BLaER1 treated with 17β-estradiol and CSF1 and Interleukin-3, amounts not matched to agents 10 nM and 100 nM (cell line): ENCODE measurements around the gene ACVRL1.

ENCODE experiments used
- H3K27ac ChIP-seq, 11 experiments: shearing (Covaris generic); formaldehyde crosslinking; 2 replicates each; pipeline ENCODE4 v1.8.1; 2022
- H3K27me3 ChIP-seq, 11 experiments: shearing (Covaris generic); formaldehyde crosslinking; 2 replicates each; pipeline ENCODE4 v1.8.1; 2022
- H3K36me3 ChIP-seq, 11 experiments: shearing (Covaris generic); formaldehyde crosslinking; 2 replicates each; pipeline ENCODE4 v1.8.1; 2022
- H3K4me1 ChIP-seq, 10 experiments: shearing (Covaris generic); formaldehyde crosslinking; 2 replicates each; pipeline ENCODE4 v1.8.1; 2022
- H3K4me2 ChIP-seq, 11 experiments: shearing (Covaris generic); formaldehyde crosslinking; 2 replicates each; pipeline ENCODE4 v1.8.1; 2022
- H3K4me3 ChIP-seq, 10 experiments: shearing (Covaris generic); formaldehyde crosslinking; 2 replicates each; pipeline ENCODE4 v1.8.1; 2022
- H3K9ac ChIP-seq, 11 experiments: shearing (Covaris generic); formaldehyde crosslinking; 2 replicates each; pipeline ENCODE4 v1.8.1; 2022
- H3K9me3 ChIP-seq, 11 experiments: shearing (Covaris generic); formaldehyde crosslinking; replicated peaks in 1 of 11; 2 replicates each; pipeline ENCODE4 v1.8.1; 2022
- H4K20me1 ChIP-seq, 11 experiments: shearing (Covaris generic); formaldehyde crosslinking; 2 replicates each; pipeline ENCODE4 v1.8.1; 2022
- Cebpa-rat ChIP-seq, 11 experiments: shearing (Covaris generic); IDR thresholded peaks; 2 replicates each; pipeline ENCODE4 v1.8.1; 2022

The ACVRL1 gene

DNA sequence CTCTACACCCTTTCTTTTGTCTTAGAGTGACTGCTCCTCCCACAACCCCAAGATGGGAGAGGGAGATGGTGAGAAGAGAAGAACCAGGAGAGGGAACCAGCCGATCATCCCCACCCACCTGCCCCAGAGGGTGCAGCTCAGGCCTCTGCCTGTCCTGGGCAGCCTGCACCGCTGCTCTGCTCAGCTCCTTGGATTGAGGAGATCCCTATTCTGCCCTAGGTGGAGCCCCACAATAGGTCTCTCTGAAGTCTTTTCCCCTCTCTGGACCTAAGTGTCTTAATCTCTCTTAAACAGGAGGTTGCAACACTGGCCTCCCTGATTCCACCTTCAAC is 17.2 kb upstream of the ACVRL1 start:
- Histone ChIP-seq H3K36me3 (peaks cover 0 to 4% (median 2%) of the 10 kb centered on the region in 11 experiments; a peak in 8 of 22 replicates), H3K9me3 (peaks cover 4 to 5% (median 4%) of the 10 kb centered on the region in 11 experiments), H3K4me1 (peaks cover 49 to 94% (median 68%) of the 10 kb centered on the region in 10 experiments), H3K27me3 (no peaks in the 10 kb centered on the region), H3K4me3 (no peak overlapping the region), H3K9ac (peak overlapping the region; percentile 20 to 77 (median 49); a peak in 15 of 22 replicates), H4K20me1 (no peaks in the 10 kb centered on the region), H3K4me2 (peak overlapping the region; percentile 44 to 95 (median 85)), H3K27ac (peak overlapping the region; percentile 7 to 96 (median 91); a peak in 19 of 22 replicates)
- TF ChIP-seq Cebpa-rat (IDR thresholded peaks at IDR 0.05) = no peak

DNA sequence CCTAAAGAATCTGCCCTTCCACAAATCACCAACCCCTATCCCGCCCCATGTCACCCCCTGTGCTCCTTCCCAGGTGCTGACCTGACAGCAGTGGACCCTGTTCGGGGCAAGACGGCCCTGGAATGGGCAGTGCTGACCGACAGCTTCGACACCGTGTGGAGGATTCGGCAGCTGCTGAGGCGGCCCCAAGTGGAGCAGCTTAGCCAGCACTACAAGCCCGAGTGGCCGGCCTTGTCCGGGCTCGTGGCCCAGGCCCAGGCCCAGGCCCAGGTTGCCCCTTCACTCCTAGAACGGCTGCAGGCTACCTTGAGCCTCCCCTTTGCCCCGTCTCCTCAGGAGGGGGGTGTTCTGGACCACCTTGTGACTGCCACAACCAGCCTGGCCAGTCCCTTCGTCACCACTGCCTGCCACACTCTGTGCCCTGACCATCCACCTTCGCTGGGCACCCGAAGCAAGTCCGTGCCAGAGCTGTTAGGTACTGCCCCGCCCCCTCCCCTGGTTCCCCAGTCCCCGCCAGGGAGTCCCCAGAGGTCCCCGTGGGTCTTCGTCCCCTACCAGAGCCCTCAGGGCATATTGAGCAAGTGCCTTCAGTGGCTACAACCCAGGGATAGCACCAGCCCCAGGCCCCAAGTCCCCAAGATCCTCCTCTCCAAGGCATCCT is 16.7 kb upstream of the ACVRL1 start:
- peak overlapping the region in 10 of 11 experiments; percentile 4 to 96 (median 91); a peak in 19 of 22 replicates for H3K27ac ChIP-seq

DNA sequence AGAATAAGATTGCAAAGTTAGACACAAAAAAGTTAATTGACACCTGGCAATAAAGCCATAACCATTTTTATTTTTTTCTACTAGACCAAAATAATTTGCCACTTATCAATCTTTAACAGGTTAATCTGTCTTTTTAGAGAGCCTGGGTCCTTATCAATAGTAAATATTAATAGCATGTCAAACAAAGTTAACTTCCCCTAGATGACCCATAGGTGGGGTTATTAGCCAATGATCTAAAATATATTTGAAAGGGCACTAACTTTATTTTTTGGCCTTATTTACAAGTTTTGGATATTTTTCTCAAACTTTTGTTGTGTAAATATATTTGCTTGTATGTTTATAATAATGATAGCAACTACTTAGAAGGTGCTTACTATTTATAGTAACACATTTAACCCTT is 15.5 kb upstream of the ACVRL1 start:
- Histone ChIP-seq H3K27ac (no peak overlapping the region), H4K20me1 (no peaks in the 10 kb centered on the region), H3K4me3 (no peak overlapping the region), H3K27me3 (no peaks in the 10 kb centered on the region), H3K9ac (no peak overlapping the region), H3K4me1 (peaks cover 31 to 96% (median 64%) of the 10 kb centered on the region in 10 experiments), H3K4me2 (no peak overlapping the region), H3K36me3 (no peaks in the 10 kb centered on the region), H3K9me3 (no peaks in the 10 kb centered on the region)
- no peak for TF ChIP-seq Cebpa-rat (IDR thresholded peaks at IDR 0.05)

More for the DNA sequence above, 16.7 kb upstream of the ACVRL1 start:
- no peak for TF ChIP-seq Cebpa-rat (IDR thresholded peaks at IDR 0.05)
- H3K27me3 ChIP-seq = no peaks in the 10 kb centered on the region
- peak overlapping the region; percentile 13 to 95 (median 85); a peak in 20 of 22 replicates for H3K4me2 ChIP-seq
- H3K9ac ChIP-seq = peak overlapping the region; percentile 23 to 77 (median 50); a peak in 16 of 22 replicates
- H3K4me1 ChIP-seq = peaks cover 43 to 94% (median 67%) of the 10 kb centered on the region in 10 experiments
- H4K20me1 ChIP-seq = no peaks in the 10 kb centered on the region
- H3K36me3 ChIP-seq = no peaks in the 10 kb centered on the region
- no peak overlapping the region for H3K4me3 ChIP-seq
- peaks cover 0 to under 1% (median 0%) of the 10 kb centered on the region in 11 experiments; a peak in 2 of 22 replicates for H3K9me3 ChIP-seq

DNA sequence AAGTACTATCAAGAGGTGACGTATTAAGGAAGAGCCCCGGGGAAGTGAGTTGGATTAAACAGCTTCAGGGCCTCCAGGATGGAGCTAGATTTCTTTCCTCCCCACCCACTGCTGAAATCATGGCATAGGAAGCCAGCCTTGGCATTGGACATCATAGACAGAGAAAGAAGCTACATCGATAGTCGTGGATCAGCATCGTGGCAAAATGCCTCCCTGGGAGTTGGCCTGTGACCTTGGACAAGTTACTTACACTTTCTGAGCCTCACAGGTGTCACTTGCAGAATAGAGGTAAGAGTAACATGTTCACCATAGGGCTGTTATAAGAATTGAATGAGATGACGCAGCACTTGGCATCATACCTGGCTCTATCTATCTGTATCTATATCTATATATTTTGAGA is 13.5 kb upstream of the ACVRL1 start:
- no peak overlapping the region for H3K4me2 ChIP-seq
- TF ChIP-seq Cebpa-rat (IDR thresholded peaks at IDR 0.05) = no peak
- H3K9me3 ChIP-seq = no peaks in the 10 kb centered on the region

DNA sequence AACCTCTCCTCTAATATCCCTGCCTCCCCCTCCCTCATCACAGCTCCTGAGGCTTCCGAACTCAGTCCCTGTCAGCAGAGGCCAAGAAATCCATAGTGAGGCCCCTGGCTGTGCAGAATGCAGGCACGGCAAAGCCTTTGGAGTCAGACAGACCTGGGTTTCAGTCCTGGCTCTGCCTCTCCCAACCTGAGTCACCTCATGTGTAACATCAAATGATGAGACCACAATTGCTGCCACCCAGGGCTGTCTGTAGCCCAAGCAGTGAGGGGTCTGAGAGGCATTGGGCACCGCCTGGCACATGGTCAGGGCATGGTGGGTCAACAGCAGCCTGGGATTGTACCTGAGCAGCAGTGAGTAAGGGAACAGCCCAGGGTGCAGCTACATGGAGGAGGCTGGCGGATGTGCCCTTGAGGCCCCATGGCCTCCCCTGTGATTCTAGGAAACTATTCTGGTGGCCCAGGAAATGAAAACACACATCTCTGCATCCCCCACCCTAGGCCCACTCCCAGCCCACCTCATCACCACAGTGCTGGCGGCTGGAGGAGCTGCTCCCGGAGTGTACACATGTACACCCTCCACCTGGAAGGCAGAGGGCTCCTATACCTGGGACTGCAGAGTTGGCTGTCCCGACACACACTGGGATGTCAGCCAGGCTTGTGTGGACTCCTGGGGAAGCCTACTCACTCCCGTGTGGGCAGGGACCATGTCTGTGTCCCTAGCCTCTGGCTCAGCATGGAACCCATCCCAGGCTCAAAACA is 11.7 kb upstream of the ACVRL1 start:
- Histone ChIP-seq H3K9me3 (no peaks in the 10 kb centered on the region), H3K36me3 (no peaks in the 10 kb centered on the region), H3K27me3 (no peaks in the 10 kb centered on the region), H3K27ac (peak overlapping the region in 7 of 11 experiments; percentile 18 to 47 (median 35); a peak in 11 of 22 replicates), H3K4me1 (peaks cover 16 to 96% (median 53%) of the 10 kb centered on the region in 10 experiments), H4K20me1 (no peaks in the 10 kb centered on the region), H3K9ac (peak overlapping the region in 6 of 11 experiments; percentile 6 to 43 (median 18); a peak in 7 of 22 replicates), H3K4me2 (peak overlapping the region in 5 of 11 experiments; percentile 35 to 64 (median 43); a peak in 10 of 22 replicates), H3K4me3 (no peak overlapping the region)
- no peak for TF ChIP-seq Cebpa-rat (IDR thresholded peaks at IDR 0.05)

More for the DNA sequence above, 13.5 kb upstream of the ACVRL1 start:
- Histone ChIP-seq H3K36me3 (no peaks in the 10 kb centered on the region), H4K20me1 (no peaks in the 10 kb centered on the region), H3K9ac (no peak overlapping the region; a peak in 1 of 22 replicates), H3K4me1 (peaks cover 24 to 96% (median 61%) of the 10 kb centered on the region in 10 experiments), H3K27ac (0 out of 22 replicates have a peak overlapping the region, but pooled peaks of 1 of the 11 experiments have one; percentile 3), H3K4me3 (no peak overlapping the region), H3K27me3 (no peaks in the 10 kb centered on the region)

DNA sequence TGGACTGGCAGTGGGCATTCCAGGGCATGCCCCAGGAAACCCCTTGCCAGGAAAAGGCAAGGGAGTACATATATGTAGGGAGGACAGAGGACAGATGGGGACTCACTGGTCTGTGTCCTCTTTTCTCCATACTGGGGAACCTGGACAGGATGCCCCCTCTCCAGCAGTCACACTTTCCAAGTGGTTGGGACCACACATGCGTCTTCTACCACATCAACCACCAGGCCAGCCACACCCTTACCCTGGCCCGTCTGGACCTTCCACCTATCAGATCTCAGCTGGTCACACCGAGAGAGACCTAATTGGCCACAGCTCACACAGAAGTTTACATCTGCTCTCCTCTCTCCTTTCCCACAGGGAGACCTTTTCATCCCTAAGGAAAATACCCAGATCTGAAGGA is 11.1 kb upstream of the ACVRL1 start:
- H3K9me3 ChIP-seq = no peaks in the 10 kb centered on the region
- no peaks in the 10 kb centered on the region for H3K27me3 ChIP-seq
- TF ChIP-seq Cebpa-rat (IDR thresholded peaks at IDR 0.05) = no peak
- peak overlapping the region in 7 of 11 experiments; percentile 13 to 46 (median 30); a peak in 7 of 22 replicates for H3K27ac ChIP-seq
- H3K4me2 ChIP-seq = peak overlapping the region in 5 of 11 experiments; percentile 35 to 64 (median 43); a peak in 8 of 22 replicates
- H3K36me3 ChIP-seq = no peaks in the 10 kb centered on the region
- peaks cover 13 to 96% (median 49%) of the 10 kb centered on the region in 10 experiments for H3K4me1 ChIP-seq
- H3K4me3 ChIP-seq = no peak overlapping the region
- H4K20me1 ChIP-seq = no peaks in the 10 kb centered on the region
- no peak overlapping the region for H3K9ac ChIP-seq

DNA sequence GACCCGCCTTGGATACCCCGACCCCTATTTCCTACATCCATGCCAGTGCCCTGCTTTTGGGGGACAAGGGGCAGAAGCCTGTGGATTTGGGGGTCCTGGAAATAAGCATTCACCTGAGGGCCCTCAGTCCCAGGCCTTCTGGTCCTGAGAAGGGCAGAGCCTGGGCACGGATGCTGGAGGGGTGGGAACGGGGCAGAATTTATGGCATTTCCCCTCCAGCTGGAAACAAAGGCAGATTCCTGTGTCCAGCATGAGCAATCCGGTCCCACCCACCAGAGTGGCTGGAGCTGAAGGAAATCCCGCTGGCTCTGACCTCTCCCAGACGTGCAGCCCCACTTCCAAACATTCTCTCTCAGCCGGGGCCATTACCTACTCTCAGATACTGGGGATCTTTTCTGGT is 10.1 kb upstream of the ACVRL1 start:
- no peak overlapping the region for H3K4me3 ChIP-seq
- H3K27me3 ChIP-seq = no peaks in the 10 kb centered on the region
- no peak for TF ChIP-seq Cebpa-rat (IDR thresholded peaks at IDR 0.05)
- no peaks in the 10 kb centered on the region for H4K20me1 ChIP-seq
- no peaks in the 10 kb centered on the region for H3K9me3 ChIP-seq
- peak overlapping the region in 2 of 11 experiments; percentile 12 to 46; a peak in 2 of 22 replicates for H3K27ac ChIP-seq
- H3K36me3 ChIP-seq = no peaks in the 10 kb centered on the region
- H3K4me1 ChIP-seq = peaks cover 12 to 94% (median 48%) of the 10 kb centered on the region in 10 experiments
- peak overlapping the region in 5 of 11 experiments; percentile 33 to 82 (median 46); a peak in 8 of 22 replicates for H3K4me2 ChIP-seq
- H3K9ac ChIP-seq = no peak overlapping the region

DNA sequence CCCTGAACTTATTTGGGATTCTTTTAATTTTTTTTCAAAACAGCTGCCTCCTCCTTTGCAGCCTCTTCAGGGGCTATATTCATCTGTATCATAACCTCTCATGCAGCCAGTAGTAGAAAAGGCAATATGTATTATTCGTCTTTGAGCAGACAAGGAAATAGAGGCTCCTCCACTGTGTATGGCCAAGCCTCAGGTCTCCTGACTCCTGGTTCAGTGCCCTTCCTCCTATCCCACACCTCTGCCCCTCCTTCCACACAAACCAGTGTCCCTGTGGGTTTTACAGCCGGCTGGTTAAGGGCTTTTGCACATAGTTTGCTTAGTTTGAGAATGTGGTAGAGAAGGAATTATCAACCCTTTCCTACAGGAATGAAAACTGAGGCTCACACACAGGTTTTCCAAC is 8.8 kb upstream of the ACVRL1 start:
- Histone ChIP-seq H3K4me2 (peak overlapping the region; percentile 49 to 86 (median 74)), H3K4me3 (no peak overlapping the region; a peak in 1 of 20 replicates), H3K9ac (peak overlapping the region in 4 of 11 experiments; percentile 11 to 28 (median 16); a peak in 3 of 22 replicates), H3K36me3 (no peaks in the 10 kb centered on the region), H3K4me1 (peaks cover 12 to 85% (median 43%) of the 10 kb centered on the region in 10 experiments), H3K9me3 (no peaks in the 10 kb centered on the region), H3K27ac (peak overlapping the region in 5 of 11 experiments; percentile 21 to 66 (median 34); a peak in 8 of 22 replicates), H3K27me3 (no peaks in the 10 kb centered on the region), H4K20me1 (no peaks in the 10 kb centered on the region)
- no peak for TF ChIP-seq Cebpa-rat (IDR thresholded peaks at IDR 0.05)

DNA sequence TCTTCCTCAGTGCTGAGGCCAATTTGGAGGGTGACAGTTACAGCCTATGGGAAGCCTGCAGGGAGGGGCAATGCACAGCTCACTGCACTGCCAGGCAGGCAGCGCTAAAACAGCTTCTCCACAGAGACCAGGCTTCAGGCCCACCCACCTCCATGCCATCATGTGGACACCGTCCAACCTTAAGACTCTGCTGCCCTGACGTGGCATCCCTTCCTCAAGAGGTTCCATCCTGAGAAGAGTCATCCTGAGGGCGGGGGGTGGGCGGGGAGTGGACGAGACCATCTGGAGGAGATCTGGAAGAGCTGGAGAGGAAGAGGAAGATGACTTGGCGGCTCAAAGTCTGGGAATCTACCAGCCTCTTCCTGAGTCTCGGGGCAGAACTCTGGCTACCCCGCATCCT is 8.4 kb upstream of the ACVRL1 start:
- Histone ChIP-seq H3K36me3 (no peaks in the 10 kb centered on the region), H3K4me2 (peak overlapping the region; percentile 49 to 86 (median 74)), H3K4me1 (peaks cover 12 to 83% (median 43%) of the 10 kb centered on the region in 10 experiments), H3K9ac (peak overlapping the region in 3 of 11 experiments; percentile 11 to 28 (median 18); a peak in 2 of 22 replicates), H3K27ac (peak overlapping the region in 5 of 11 experiments; percentile 35 to 66 (median 56); a peak in 10 of 22 replicates), H3K4me3 (no peak overlapping the region), H4K20me1 (no peaks in the 10 kb centered on the region), H3K27me3 (no peaks in the 10 kb centered on the region), H3K9me3 (no peaks in the 10 kb centered on the region)
- TF ChIP-seq Cebpa-rat (IDR thresholded peaks at IDR 0.05) = no peak
